K562 (cell line): Measurements from ENCODE around the gene PCP4L1. TPM values are rescaled to one million over a fixed set of nuclear protein-coding genes. Genes with fewer than 3 reads are reported as not detected.

Experiments used
- ATF7 ChIP-seq: fragments of 450-650 bp; IDR thresholded peaks from 2 replicates; pipeline ENCODE4 v1.7.1; 2014; ENCODE audit warnings: mild to moderate bottlenecking, moderate library complexity
- BRCA1 ChIP-seq, 2 experiments: fragments of 450-650 bp in 1 of 2; sonication (generic) in 1 of 2; formaldehyde crosslinking in 1 of 2; IDR thresholded peaks; 2 replicates each; pipeline versions ENCODE4 v1.5.0 to v1.6.1; 2017 to 2020; ENCODE audit warnings: mild to moderate bottlenecking in 1 of 2, missing genetic modification reagents in 1 of 2
- CREB1 ChIP-seq, 2 experiments: sonication (generic) in 1 of 2; formaldehyde crosslinking in 1 of 2; IDR thresholded peaks; 2 replicates each; pipeline versions ENCODE4 v1.6.1 to v1.8.0; 2012 to 2022; ENCODE audit warnings: inconsistent platforms in 1 of 2, mild to moderate bottlenecking in 1 of 2, missing genetic modification reagents in 1 of 2, moderate library complexity in 1 of 2
- JUN ChIP-seq, 2 experiments: sonication (generic) in 1 of 2; formaldehyde crosslinking in 1 of 2; IDR thresholded peaks; 2 replicates each; pipeline versions ENCODE4 v1.6.1 to v1.8.0; 2012 to 2022; ENCODE audit warnings: borderline replicate concordance in 2 of 2, mild to moderate bottlenecking in 2 of 2, improper control_type of control experiment in 1 of 2, low read depth in 1 of 2, low read length in 1 of 2, missing genetic modification reagents in 1 of 2
- KDM5B ChIP-seq: fragments of 200-600 bp; sonication (generic); IDR thresholded peaks from 2 replicates; pipeline ENCODE4 v1.6.1; 2012; ENCODE audit warnings: low read depth, mild to moderate bottlenecking, moderate library complexity, low read length, control low read depth, inconsistent platforms; ENCODE audit not compliant: insufficient replicate concordance
- MAFG ChIP-seq: fragments of 450-650 bp; conservative IDR thresholded peaks from 2 replicates; pipeline ENCODE4 v1.6.1; 2016; ENCODE audit warnings: missing genetic modification characterization, missing compliant biosample characterization
- MTA1 ChIP-seq: fragments of 450-650 bp; IDR thresholded peaks from 2 replicates; pipeline ENCODE4 v1.6.1; 2017; ENCODE audit warnings: borderline replicate concordance
- NFE2 ChIP-seq: IDR thresholded peaks from 2 replicates; pipeline ENCODE4 v1.6.1; 2014; ENCODE audit warnings: antibody characterized with exemption, low read depth
- PCBP2 ChIP-seq: fragments of 200-400 bp; formaldehyde crosslinking; IDR thresholded peaks from 2 replicates; pipeline ENCODE4 v1.6.1; 2018; ENCODE audit warnings: low read length, low read depth, mild to moderate bottlenecking, moderate library complexity; ENCODE audit not compliant: poor library complexity, severe bottlenecking
- RCOR1 ChIP-seq, 2 experiments: IDR thresholded peaks; 2 replicates each; pipeline ENCODE4 v1.6.1; 2012; ENCODE audit warnings: low read depth in 2 of 2, low read length in 2 of 2, borderline replicate concordance in 1 of 2, improper control_type of control experiment in 1 of 2
- ZNF23 ChIP-seq: fragments of 250-450 bp; sonication (Bioruptor Pico); IDR thresholded peaks from 2 replicates; pipeline ENCODE4 v1.4.0; 2020; ENCODE audit warnings: mild to moderate bottlenecking
- polyA plus RNA-seq, 8 experiments: library from polyadenylated mRNA; depleted of rRNA in 4 of 8; stranded (reverse) in 5 of 8; unstranded in 3 of 8; fragments of >200 nt; fragmentation: Nextera tagmentation in 2 of 8; fragmentation: Illumina TruSeq in 1 of 8; extraction: Ambion mirVana in 2 of 8; extraction: Trizol in 1 of 8; gene quantifications; 2 replicates each; pipeline versions ENCODE4 v1.2.1 to v1.2.3, GENCODE V29; 2011 to 2014; ENCODE audit warnings: inconsistent platforms in 1 of 8, missing spikeins in 1 of 8
- total RNA-seq, 7 experiments: library from RNA; depleted of rRNA in 6 of 7; stranded (reverse); fragments of >200 nt in 6 of 7; fragmentation: Illumina TruSeq in 2 of 7; extraction: Trizol in 2 of 7; gene quantifications; 2 replicates each; pipeline versions ENCODE4 v1.2.1 to v1.2.3, GENCODE V29; 2011 to 2021; ENCODE audit warnings: low replicate concordance in 1 of 7
- TF ChIP-seq, protein P1 (sequence below): fragments of 150-350 bp; conservative IDR thresholded peaks from 2 replicates; pipeline ENCODE4 v1.6.1; 2014; ENCODE audit warnings: low read length
- TF ChIP-seq, protein P2 (sequence below), 3 experiments: fragments of 200-800 bp in 1 of 3; fragments of 250-450 bp in 1 of 3; fragments of 450-650 bp in 1 of 3; sonication (Bioruptor Pico) in 1 of 3; sonication (Bioruptor generic) in 1 of 3; formaldehyde crosslinking in 1 of 3; IDR thresholded peaks; 2 replicates each; pipeline versions ENCODE4 v1.6.1 to v1.8.0; 2016 to 2022; ENCODE audit warnings: mild to moderate bottlenecking in 2 of 3, missing genetic modification characterization in 2 of 3, missing compliant biosample characterization in 1 of 3, moderate library complexity in 1 of 3
- TF ChIP-seq, protein P3 (sequence below): sonication (generic); IDR thresholded peaks from 2 replicates; pipeline ENCODE4 v1.6.1; 2016
- TF ChIP-seq, protein P4 (sequence below): fragments of 450-650 bp; IDR thresholded peaks from 2 replicates; pipeline ENCODE4 v1.7.0; 2016; ENCODE audit warnings: borderline replicate concordance

The PCP4L1 gene
- total and polyA plus RNA-seq, 9 of the 15 experiments (the other 6 are each of a cell fraction or from before 2014, with no cell fraction given) = not detected

DNA sequence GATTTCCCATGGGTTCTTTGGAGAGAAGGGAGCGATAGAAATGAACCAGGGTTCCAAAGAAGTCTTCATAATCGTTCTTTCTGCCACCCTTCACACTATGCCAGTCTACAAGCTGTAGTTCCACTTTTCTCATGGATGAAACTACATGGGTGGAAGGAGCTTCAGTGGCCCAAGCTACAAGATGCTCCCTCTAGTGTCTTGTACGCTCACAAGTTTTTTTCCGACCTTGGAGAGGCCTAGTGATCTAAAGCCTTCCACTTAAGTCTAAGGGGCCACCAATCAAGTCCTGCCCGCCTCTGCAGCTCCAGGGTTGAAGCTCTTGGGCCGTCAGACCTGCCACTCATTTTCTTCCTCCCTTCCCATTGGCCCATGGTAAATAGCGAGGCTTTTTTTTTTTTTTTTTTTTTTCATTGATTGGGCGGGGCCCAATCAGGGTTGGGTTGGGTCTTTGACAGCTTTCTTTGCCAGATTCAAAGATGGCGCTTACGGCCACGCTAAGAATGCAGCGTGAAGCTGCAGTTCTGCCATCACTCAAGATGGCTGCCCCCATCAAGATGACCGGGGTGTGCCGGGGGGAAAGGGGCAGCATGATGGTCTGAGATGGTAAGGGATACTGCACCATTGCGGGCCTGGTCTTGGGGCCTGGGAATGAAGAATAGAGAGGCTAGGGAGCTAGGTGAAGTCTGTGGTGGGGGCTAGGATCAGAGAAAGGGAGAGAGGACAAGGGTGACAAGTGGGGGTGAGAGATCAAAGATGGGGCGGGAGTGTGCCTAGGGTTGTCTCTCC lies 32.8 kb upstream of the PCP4L1 start, which contains the start of gene TOMM40L (continued):
- TF ChIP-seq, protein P1, sequence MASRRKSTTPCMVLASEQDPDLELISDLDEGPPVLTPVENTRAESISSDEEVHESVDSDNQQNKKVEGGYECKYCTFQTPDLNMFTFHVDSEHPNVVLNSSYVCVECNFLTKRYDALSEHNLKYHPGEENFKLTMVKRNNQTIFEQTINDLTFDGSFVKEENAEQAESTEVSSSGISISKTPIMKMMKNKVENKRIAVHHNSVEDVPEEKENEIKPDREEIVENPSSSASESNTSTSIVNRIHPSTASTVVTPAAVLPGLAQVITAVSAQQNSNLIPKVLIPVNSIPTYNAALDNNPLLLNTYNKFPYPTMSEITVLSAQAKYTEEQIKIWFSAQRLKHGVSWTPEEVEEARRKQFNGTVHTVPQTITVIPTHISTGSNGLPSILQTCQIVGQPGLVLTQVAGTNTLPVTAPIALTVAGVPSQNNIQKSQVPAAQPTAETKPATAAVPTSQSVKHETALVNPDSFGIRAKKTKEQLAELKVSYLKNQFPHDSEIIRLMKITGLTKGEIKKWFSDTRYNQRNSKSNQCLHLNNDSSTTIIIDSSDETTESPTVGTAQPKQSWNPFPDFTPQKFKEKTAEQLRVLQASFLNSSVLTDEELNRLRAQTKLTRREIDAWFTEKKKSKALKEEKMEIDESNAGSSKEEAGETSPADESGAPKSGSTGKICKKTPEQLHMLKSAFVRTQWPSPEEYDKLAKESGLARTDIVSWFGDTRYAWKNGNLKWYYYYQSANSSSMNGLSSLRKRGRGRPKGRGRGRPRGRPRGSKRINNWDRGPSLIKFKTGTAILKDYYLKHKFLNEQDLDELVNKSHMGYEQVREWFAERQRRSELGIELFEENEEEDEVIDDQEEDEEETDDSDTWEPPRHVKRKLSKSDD = no peak
- TF ChIP-seq, protein P2, sequence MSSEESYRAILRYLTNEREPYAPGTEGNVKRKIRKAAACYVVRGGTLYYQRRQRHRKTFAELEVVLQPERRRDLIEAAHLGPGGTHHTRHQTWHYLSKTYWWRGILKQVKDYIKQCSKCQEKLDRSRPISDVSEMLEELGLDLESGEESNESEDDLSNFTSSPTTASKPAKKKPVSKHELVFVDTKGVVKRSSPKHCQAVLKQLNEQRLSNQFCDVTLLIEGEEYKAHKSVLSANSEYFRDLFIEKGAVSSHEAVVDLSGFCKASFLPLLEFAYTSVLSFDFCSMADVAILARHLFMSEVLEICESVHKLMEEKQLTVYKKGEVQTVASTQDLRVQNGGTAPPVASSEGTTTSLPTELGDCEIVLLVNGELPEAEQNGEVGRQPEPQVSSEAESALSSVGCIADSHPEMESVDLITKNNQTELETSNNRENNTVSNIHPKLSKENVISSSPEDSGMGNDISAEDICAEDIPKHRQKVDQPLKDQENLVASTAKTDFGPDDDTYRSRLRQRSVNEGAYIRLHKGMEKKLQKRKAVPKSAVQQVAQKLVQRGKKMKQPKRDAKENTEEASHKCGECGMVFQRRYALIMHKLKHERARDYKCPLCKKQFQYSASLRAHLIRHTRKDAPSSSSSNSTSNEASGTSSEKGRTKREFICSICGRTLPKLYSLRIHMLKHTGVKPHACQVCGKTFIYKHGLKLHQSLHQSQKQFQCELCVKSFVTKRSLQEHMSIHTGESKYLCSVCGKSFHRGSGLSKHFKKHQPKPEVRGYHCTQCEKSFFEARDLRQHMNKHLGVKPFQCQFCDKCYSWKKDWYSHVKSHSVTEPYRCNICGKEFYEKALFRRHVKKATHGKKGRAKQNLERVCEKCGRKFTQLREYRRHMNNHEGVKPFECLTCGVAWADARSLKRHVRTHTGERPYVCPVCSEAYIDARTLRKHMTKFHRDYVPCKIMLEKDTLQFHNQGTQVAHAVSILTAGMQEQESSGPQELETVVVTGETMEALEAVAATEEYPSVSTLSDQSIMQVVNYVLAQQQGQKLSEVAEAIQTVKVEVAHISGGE (CRISPR knock-in tag; IDR thresholded peaks at IDR 0.05) = peak in 1 of 3 experiments; percentile 68; a peak in 2 of 6 replicates
- TF ChIP-seq CREB1 (IDR thresholded peaks at IDR 0.05) = no peak
- TF ChIP-seq CREB1 (CRISPR knock-in tag; IDR thresholded peaks at IDR 0.05) = peak; percentile 27; the same call in 1 of the 2 replicates
- 0 out of 2 replicates have a peak, but pooled peaks have one; percentile 10 for TF ChIP-seq MTA1
- no peak for TF ChIP-seq KDM5B
- TF ChIP-seq, protein P3, sequence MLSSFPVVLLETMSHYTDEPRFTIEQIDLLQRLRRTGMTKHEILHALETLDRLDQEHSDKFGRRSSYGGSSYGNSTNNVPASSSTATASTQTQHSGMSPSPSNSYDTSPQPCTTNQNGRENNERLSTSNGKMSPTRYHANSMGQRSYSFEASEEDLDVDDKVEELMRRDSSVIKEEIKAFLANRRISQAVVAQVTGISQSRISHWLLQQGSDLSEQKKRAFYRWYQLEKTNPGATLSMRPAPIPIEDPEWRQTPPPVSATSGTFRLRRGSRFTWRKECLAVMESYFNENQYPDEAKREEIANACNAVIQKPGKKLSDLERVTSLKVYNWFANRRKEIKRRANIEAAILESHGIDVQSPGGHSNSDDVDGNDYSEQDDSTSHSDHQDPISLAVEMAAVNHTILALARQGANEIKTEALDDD = no peak
- peak; percentile 4; the same call in 1 of the 2 replicates for TF ChIP-seq JUN (IDR thresholded peaks at IDR 0.05; ENCODE audit: borderline replicate concordance, low read depth, low read length)
- no peak for TF ChIP-seq JUN (CRISPR knock-in tag; IDR thresholded peaks at IDR 0.05; ENCODE audit: borderline replicate concordance)
- TF ChIP-seq NFE2 = no peak
- TF ChIP-seq ZNF23 (CRISPR knock-in tag) = no peak
- 0 out of 4 replicates have a peak, but pooled peaks of 1 of the 2 experiments have one; percentile 13 for TF ChIP-seq RCOR1 (IDR thresholded peaks at IDR 0.05; ENCODE audit: borderline replicate concordance in 1 of 2, low read depth in 2 of 2, low read length in 2 of 2)
- TF ChIP-seq, protein P4, sequence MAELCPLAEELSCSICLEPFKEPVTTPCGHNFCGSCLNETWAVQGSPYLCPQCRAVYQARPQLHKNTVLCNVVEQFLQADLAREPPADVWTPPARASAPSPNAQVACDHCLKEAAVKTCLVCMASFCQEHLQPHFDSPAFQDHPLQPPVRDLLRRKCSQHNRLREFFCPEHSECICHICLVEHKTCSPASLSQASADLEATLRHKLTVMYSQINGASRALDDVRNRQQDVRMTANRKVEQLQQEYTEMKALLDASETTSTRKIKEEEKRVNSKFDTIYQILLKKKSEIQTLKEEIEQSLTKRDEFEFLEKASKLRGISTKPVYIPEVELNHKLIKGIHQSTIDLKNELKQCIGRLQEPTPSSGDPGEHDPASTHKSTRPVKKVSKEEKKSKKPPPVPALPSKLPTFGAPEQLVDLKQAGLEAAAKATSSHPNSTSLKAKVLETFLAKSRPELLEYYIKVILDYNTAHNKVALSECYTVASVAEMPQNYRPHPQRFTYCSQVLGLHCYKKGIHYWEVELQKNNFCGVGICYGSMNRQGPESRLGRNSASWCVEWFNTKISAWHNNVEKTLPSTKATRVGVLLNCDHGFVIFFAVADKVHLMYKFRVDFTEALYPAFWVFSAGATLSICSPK = no peak
- no peak for TF ChIP-seq PCBP2
- peak; percentile 66 for TF ChIP-seq ATF7
- TF ChIP-seq BRCA1 (IDR thresholded peaks at IDR 0.05) = no peak
- no peak for TF ChIP-seq BRCA1 (CRISPR knock-in tag; IDR thresholded peaks at IDR 0.05)
- no peak for TF ChIP-seq MAFG
